Measurements from ENCODE around the gene TOMM40L. TPM values are rescaled to one million over a fixed set of nuclear protein-coding genes. Genes with fewer than 3 reads are reported as not detected.

Gene TOMM40L
- total RNA-seq, result 10 to 100 TPM; 17.2 to 24.5 (median 23.5) TPM
- long read RNA-seq, donor 1, transcript TOMM40L-202 (10 exons, 2,708 nt), result major isoform, 13 of 21 reads
- long read RNA-seq, donor 1, partial matches to known transcripts, result 0 of 21 reads
- long read RNA-seq, donor 1, other reads (novel, unspliced or antisense), result 5 of 21 reads
- long read RNA-seq, donor 2, partial matches to known transcripts, result 1 of 3 reads
- long read RNA-seq, donor 2, other reads (novel, unspliced or antisense), result 1 of 3 reads

GRCh38 chr1:161225534-161226319 lies at the start of gene TOMM40L:
TOMM40L (plus strand) TSS chr1:161226060; CDS start chr1:161226490, 430 bp downstream.
- Histone ChIP-seq H3K9me3 (no peaks in the 10 kb centered on the region), H3K4me1 (ENCODE audit: low read depth) (peaks cover 18% of the 10 kb centered on the region), H3K4me3 (peak within 1 kb of the TSS; percentile 33), H3K36me3 (ENCODE audit: low read depth) (no peaks in the 10 kb centered on the region)
- peak; percentile 93 for ATAC-seq
- peak; percentile 38 for TF ChIP-seq CTCF (IDR thresholded peaks at IDR 0.05)
- intact Hi-C loops (cut with DNase I, micrococcal nuclease), result loop anchor here (5.0 to 10.0 kb wide), 2 partner anchors 67 to 159 kb away; no protein-coding TSS in a partner anchor
- peak; percentile 89 to 94 (median 93) for DNase-seq

DNA sequence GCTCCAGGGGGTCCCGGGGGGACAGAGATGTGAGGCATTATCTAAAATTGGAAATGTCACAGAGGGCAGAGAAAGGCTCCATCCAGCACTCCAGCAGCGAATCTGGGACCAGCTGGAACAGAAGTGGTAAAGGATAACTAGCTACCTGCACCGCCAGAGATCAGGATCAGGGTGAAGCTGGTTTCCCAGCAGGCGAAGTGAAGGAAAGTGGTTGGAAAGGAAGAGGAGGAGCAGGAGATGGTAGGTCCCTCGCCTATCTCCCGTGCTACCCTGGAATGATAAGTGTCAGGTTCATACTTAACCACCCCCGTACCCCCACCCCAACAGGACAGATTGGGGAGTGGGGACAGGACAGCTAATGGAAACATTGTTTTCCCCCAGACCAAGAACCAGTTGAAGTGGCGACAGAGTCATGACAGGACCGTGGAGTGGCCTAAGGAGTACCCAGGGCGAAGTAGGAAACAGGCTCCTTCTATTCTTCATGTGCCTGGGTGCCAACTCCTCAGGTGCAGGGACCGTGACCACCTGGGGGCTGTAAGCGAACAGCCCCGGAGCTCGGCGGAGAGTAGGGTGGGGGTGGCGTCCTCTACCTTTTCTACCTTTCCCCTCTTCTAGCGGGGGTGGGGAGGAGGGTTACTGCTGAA lies 49.3 kb upstream of the TOMM40L start:
- Histone ChIP-seq H3K9me3 (no peaks in the 10 kb centered on the region), H3K4me1 (ENCODE audit: low read depth) (peaks cover 8% of the 10 kb centered on the region), H3K4me3 (peak overlapping the region; percentile 67), H3K36me3 (ENCODE audit: low read depth) (no peaks in the 10 kb centered on the region)
- DNase-seq (no peak), ATAC-seq (peak; percentile 39)
- intact Hi-C loops (cut with DNase I, micrococcal nuclease), result no loop called here
- TF ChIP-seq CTCF (IDR thresholded peaks at IDR 0.05), result no peak

DNA sequence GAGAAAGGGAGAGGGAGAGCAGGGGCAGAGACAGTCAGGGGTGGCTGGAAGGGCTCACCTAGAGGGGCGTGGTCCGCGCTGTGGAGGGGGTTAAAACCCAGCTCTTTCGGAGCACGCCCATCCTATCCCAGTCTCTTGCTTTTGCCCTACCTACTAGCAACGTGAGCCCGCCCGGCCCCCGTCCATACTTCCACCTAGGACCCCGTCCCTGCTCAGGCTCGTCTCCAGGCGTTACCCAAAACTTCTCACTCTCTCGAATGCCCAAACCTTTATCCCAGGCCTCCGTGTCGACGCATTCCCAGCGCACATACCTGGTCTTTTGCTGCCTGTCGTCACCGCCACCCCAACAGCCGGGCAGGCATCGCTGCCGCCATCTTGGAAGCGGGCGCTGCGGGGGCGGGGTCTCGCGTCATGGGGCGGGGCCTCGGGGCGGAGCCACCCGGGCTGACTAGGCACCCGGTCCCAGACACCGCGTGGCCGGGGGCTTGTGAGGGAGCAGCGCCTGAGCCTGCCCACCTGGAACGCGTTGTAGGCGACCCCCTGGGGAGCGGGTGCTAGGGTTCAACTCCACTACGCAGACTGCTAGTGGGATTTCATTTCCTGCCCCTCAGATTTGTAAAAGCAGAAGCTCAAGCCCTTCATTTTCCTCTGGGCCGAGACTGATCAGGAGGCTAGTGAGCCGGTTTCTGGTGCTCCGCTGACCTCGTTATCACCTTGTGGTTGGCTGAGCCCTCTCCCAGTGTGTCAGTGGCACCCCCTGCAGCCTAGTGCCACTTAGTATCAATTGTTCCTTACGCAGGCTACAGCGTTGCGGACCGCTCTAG lies 48.5 kb upstream of the TOMM40L start, which contains the start of gene B4GALT3:
TSS of gene B4GALT3 (minus strand) at position 396 of the 824 bp plus-strand sequence. CDS start 1,447 bp downstream, outside the sequence.
- no peaks in the 10 kb centered on the region for H3K36me3 ChIP-seq (ENCODE audit: low read depth)
- TF ChIP-seq CTCF (IDR thresholded peaks at IDR 0.05), result no peak

GRCh38 chr1:161177936-161178244 lies 48.0 kb upstream of the TOMM40L start:
- DNase-seq (no peak), ATAC-seq (no peak)
- Histone ChIP-seq H3K9me3 (no peaks in the 10 kb centered on the region), H3K4me1 (ENCODE audit: low read depth) (peaks cover 8% of the 10 kb centered on the region), H3K36me3 (ENCODE audit: low read depth) (no peaks in the 10 kb centered on the region), H3K4me3 (no peak overlapping the region)
- no peak for TF ChIP-seq CTCF (IDR thresholded peaks at IDR 0.05)
- intact Hi-C loops (cut with DNase I, micrococcal nuclease), result no loop called here

More for the DNA sequence above, 48.5 kb upstream of the TOMM40L start, which contains the start of gene B4GALT3:
- peak; percentile 97 for ATAC-seq
- peak; percentile 93 to 97 (median 97) for DNase-seq
- peaks cover 8% of the 10 kb centered on the region for H3K4me1 ChIP-seq (ENCODE audit: low read depth)
- H3K9me3 ChIP-seq, result no peaks in the 10 kb centered on the region
- peak within 1 kb of the TSS; percentile 67 for H3K4me3 ChIP-seq
- intact Hi-C loops (cut with DNase I, micrococcal nuclease), result no loop called here

- no peaks in the 10 kb centered on the region for H3K9me3 ChIP-seq
- peaks cover 8% of the 10 kb centered on the region for H3K4me1 ChIP-seq (ENCODE audit: low read depth)
- no peaks in the 10 kb centered on the region for H3K36me3 ChIP-seq (ENCODE audit: low read depth)
- no peak for DNase-seq
- TF ChIP-seq CTCF (IDR thresholded peaks at IDR 0.05), result no peak
- H3K4me3 ChIP-seq, result no peak overlapping the region
- intact Hi-C loops (cut with DNase I, micrococcal nuclease), result no loop called here
- ATAC-seq, result no peak
Measured at GRCh38 chr1:161179698-161180097, 46.2 kb upstream of the TOMM40L start.

Data from mucosa of descending colon (tissue), 3 donors.